Measurements from ENCODE around the gene ELAC2.

The ELAC2 gene

GRCh38 chr17:12977008-12977751, 40.6 kb downstream of the ELAC2 start:
- Histone ChIP-seq H4K20me1 (ENCODE audit: insufficient read depth) (no peaks in the 10 kb centered on the region), H3K36me3 (ENCODE audit: insufficient read depth) (no peaks in the 10 kb centered on the region), H3K4me3 (IDR thresholded peaks at IDR 0.05; ENCODE audit: insufficient read depth, low read depth, low read length) (no peak overlapping the region), H3K4me1 (ENCODE audit: low read depth, poor library complexity, severe bottlenecking) (no peaks in the 10 kb centered on the region), H2AFZ (ENCODE audit: low read depth) (no peak overlapping the region), H3K27ac (no peak overlapping the region), H3K27me3 (ENCODE audit: insufficient read depth, low read depth) (no peaks in the 10 kb centered on the region), H3K79me2 (ENCODE audit: insufficient read depth, low read depth) (no peaks in the 10 kb centered on the region), H3K4me2 (no peak overlapping the region), H3K9ac (no peak overlapping the region)
- TF ChIP-seq CTCF (conservative IDR thresholded peaks at IDR 0.05; ENCODE audit: low read depth, low read length): no peak

- Histone ChIP-seq H3K27me3 (ENCODE audit: insufficient read depth, low read depth) (no peaks in the 10 kb centered on the region), H3K4me3 (IDR thresholded peaks at IDR 0.05; ENCODE audit: insufficient read depth, low read depth, low read length) (no peak overlapping the region), H3K4me2 (no peak overlapping the region), H3K4me1 (ENCODE audit: low read depth, poor library complexity, severe bottlenecking) (no peaks in the 10 kb centered on the region), H4K20me1 (ENCODE audit: insufficient read depth) (no peaks in the 10 kb centered on the region), H2AFZ (ENCODE audit: low read depth) (no peak overlapping the region), H3K79me2 (ENCODE audit: insufficient read depth, low read depth) (no peaks in the 10 kb centered on the region), H3K27ac (no peak overlapping the region), H3K36me3 (ENCODE audit: insufficient read depth) (no peaks in the 10 kb centered on the region), H3K9ac (no peak overlapping the region)
- no peak for TF ChIP-seq CTCF (conservative IDR thresholded peaks at IDR 0.05; ENCODE audit: low read depth, low read length)
Observed at GRCh38 chr17:12974005-12974531, 43.8 kb downstream of the ELAC2 start.

GRCh38 chr17:12973496-12974004, 44.3 kb downstream of the ELAC2 start:
- H3K27ac ChIP-seq: no peak overlapping the region
- no peaks in the 10 kb centered on the region for H3K36me3 ChIP-seq (ENCODE audit: insufficient read depth)
- no peak for TF ChIP-seq CTCF (conservative IDR thresholded peaks at IDR 0.05; ENCODE audit: low read depth, low read length)
- no peak overlapping the region for H3K9ac ChIP-seq
- H3K27me3 ChIP-seq (ENCODE audit: insufficient read depth, low read depth): no peaks in the 10 kb centered on the region
- no peaks in the 10 kb centered on the region for H3K4me1 ChIP-seq (ENCODE audit: low read depth, poor library complexity, severe bottlenecking)
- no peak overlapping the region for H3K4me3 ChIP-seq (IDR thresholded peaks at IDR 0.05; ENCODE audit: insufficient read depth, low read depth, low read length)
- no peaks in the 10 kb centered on the region for H4K20me1 ChIP-seq (ENCODE audit: insufficient read depth)
- no peak overlapping the region for H2AFZ ChIP-seq (ENCODE audit: low read depth)
- H3K4me2 ChIP-seq: no peak overlapping the region
- H3K79me2 ChIP-seq (ENCODE audit: insufficient read depth, low read depth): no peaks in the 10 kb centered on the region

- H3K27ac ChIP-seq: no peak overlapping the region
Observed at GRCh38 chr17:12967962-12968361, 49.9 kb downstream of the ELAC2 start.

More at GRCh38 chr17:12967962-12968361, 49.9 kb downstream of the ELAC2 start:
- H3K27me3 ChIP-seq (ENCODE audit: insufficient read depth, low read depth): no peaks in the 10 kb centered on the region
- H3K79me2 ChIP-seq (ENCODE audit: insufficient read depth, low read depth): no peaks in the 10 kb centered on the region
- H3K9ac ChIP-seq: no peak overlapping the region
- no peaks in the 10 kb centered on the region for H3K36me3 ChIP-seq (ENCODE audit: insufficient read depth)
- no peak overlapping the region for H2AFZ ChIP-seq (ENCODE audit: low read depth)
- no peak overlapping the region for H3K4me2 ChIP-seq
- no peak overlapping the region for H3K4me3 ChIP-seq (IDR thresholded peaks at IDR 0.05; ENCODE audit: insufficient read depth, low read depth, low read length)
- TF ChIP-seq CTCF (conservative IDR thresholded peaks at IDR 0.05; ENCODE audit: low read depth, low read length): no peak
- no peaks in the 10 kb centered on the region for H3K4me1 ChIP-seq (ENCODE audit: low read depth, poor library complexity, severe bottlenecking)
- H4K20me1 ChIP-seq (ENCODE audit: insufficient read depth): no peaks in the 10 kb centered on the region

Data from KMS-11 (cell line).